Measurements from ENCODE around the gene SOX13. TPM values are rescaled to one million over a fixed set of nuclear protein-coding genes. Genes with fewer than 3 reads are reported as not detected.

The SOX13 gene
- total RNA-seq, 1 experiment from 2014 or later, result 171 TPM

DNA sequence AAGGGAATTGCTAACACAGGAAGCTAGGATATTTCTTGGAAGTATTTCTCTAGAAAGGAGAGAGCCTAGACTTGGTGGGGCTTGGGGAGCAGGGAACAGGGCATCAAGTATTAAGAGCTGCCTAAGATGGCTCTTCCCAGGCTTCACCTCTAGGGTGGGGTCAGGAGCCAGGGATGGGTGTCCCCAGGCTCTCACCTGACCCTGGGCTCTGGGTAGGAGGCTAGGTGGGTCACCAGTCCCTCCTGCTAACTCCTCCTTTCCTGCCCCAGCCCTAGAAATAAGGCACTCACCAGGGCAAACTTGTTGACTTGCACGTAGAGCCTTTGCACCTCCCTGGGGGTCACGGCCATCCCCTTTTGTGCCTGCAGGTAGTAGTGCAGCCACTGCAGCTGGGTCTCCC is 63.9 kb downstream of the SOX13 start:
- POLR2A ChIA-PET, result interaction anchor here (0.5 to 1.5 kb wide), 2 partner anchors 15 to 117 kb away, joined by 4 read pairs; partner anchors contain the start of gene ETNK2

DNA sequence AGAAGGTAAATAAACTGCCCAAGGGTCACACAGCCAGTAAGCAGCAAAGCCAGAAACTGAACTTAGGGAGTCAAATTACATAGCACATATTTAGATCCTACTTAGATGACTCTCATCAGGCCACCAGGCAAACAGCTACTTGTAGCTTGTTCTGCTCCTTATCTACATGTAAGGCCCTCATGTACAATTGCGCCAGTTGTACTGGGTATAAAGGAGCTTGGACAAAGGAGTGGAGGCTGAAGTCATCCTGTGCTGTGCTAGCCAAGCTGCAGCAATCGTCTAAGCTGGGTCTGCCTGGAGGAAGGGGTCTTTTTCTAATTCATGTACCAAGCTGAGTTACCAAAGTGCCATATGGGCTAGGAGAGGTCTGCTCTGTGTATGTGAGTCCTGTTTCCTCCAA is 66.2 kb downstream of the SOX13 start:
- H3K4me1 Mint-ChIP-seq, result 0 out of 2 replicates have a peak, but pooled peaks cover 2% of the 10 kb centered on the region
- CTCF ChIA-PET, result interaction anchor here (0.5 to 1.8 kb wide), 4 partner anchors 9 to 278 kb away, joined by 3 to 13 read pairs (median 6); no protein-coding TSS in a partner anchor
- no peak for TF ChIP-seq NFYB (CRISPR knock-in tag; conservative IDR thresholded peaks at IDR 0.05; ENCODE audit: low read depth)
- no peak for TF ChIP-seq FOXK1 (CRISPR knock-in tag; IDR thresholded peaks at IDR 0.05)
- no peak for TF ChIP-seq TP53 (CRISPR knock-in tag; IDR thresholded peaks at IDR 0.05)
- TF ChIP-seq, protein P1, sequence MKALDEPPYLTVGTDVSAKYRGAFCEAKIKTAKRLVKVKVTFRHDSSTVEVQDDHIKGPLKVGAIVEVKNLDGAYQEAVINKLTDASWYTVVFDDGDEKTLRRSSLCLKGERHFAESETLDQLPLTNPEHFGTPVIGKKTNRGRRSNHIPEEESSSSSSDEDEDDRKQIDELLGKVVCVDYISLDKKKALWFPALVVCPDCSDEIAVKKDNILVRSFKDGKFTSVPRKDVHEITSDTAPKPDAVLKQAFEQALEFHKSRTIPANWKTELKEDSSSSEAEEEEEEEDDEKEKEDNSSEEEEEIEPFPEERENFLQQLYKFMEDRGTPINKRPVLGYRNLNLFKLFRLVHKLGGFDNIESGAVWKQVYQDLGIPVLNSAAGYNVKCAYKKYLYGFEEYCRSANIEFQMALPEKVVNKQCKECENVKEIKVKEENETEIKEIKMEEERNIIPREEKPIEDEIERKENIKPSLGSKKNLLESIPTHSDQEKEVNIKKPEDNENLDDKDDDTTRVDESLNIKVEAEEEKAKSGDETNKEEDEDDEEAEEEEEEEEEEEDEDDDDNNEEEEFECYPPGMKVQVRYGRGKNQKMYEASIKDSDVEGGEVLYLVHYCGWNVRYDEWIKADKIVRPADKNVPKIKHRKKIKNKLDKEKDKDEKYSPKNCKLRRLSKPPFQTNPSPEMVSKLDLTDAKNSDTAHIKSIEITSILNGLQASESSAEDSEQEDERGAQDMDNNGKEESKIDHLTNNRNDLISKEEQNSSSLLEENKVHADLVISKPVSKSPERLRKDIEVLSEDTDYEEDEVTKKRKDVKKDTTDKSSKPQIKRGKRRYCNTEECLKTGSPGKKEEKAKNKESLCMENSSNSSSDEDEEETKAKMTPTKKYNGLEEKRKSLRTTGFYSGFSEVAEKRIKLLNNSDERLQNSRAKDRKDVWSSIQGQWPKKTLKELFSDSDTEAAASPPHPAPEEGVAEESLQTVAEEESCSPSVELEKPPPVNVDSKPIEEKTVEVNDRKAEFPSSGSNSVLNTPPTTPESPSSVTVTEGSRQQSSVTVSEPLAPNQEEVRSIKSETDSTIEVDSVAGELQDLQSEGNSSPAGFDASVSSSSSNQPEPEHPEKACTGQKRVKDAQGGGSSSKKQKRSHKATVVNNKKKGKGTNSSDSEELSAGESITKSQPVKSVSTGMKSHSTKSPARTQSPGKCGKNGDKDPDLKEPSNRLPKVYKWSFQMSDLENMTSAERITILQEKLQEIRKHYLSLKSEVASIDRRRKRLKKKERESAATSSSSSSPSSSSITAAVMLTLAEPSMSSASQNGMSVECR (CRISPR knock-in tag; IDR thresholded peaks at IDR 0.05; ENCODE audit: borderline replicate concordance), result no peak
- no peak for TF ChIP-seq ZNF232 (CRISPR knock-in tag; IDR thresholded peaks at IDR 0.05)
- TF ChIP-seq RORB (CRISPR knock-in tag; IDR thresholded peaks at IDR 0.05), result no peak
- TF ChIP-seq, protein P2, sequence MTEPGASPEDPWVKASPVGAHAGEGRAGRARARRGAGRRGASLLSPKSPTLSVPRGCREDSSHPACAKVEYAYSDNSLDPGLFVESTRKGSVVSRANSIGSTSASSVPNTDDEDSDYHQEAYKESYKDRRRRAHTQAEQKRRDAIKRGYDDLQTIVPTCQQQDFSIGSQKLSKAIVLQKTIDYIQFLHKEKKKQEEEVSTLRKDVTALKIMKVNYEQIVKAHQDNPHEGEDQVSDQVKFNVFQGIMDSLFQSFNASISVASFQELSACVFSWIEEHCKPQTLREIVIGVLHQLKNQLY (CRISPR knock-in tag; IDR thresholded peaks at IDR 0.05), result no peak
- TF ChIP-seq, protein P3, sequence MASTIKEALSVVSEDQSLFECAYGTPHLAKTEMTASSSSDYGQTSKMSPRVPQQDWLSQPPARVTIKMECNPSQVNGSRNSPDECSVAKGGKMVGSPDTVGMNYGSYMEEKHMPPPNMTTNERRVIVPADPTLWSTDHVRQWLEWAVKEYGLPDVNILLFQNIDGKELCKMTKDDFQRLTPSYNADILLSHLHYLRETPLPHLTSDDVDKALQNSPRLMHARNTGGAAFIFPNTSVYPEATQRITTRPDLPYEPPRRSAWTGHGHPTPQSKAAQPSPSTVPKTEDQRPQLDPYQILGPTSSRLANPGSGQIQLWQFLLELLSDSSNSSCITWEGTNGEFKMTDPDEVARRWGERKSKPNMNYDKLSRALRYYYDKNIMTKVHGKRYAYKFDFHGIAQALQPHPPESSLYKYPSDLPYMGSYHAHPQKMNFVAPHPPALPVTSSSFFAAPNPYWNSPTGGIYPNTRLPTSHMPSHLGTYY (CRISPR knock-in tag; IDR thresholded peaks at IDR 0.05), result no peak
- no peak for TF ChIP-seq ZNF416 (CRISPR knock-in tag; IDR thresholded peaks at IDR 0.05)
- TF ChIP-seq, protein P4, sequence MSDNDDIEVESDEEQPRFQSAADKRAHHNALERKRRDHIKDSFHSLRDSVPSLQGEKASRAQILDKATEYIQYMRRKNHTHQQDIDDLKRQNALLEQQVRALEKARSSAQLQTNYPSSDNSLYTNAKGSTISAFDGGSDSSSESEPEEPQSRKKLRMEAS (CRISPR knock-in tag; IDR thresholded peaks at IDR 0.05), result no peak
- TF ChIP-seq, protein P5, sequence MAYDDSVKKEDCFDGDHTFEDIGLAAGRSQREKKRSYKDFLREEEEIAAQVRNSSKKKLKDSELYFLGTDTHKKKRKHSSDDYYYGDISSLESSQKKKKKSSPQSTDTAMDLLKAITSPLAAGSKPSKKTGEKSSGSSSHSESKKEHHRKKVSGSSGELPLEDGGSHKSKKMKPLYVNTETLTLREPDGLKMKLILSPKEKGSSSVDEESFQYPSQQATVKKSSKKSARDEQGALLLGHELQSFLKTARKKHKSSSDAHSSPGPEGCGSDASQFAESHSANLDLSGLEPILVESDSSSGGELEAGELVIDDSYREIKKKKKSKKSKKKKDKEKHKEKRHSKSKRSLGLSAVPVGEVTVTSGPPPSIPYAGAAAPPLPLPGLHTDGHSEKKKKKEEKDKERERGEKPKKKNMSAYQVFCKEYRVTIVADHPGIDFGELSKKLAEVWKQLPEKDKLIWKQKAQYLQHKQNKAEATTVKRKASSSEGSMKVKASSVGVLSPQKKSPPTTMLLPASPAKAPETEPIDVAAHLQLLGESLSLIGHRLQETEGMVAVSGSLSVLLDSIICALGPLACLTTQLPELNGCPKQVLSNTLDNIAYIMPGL (CRISPR knock-in tag; IDR thresholded peaks at IDR 0.05), result no peak
- no peak for TF ChIP-seq CBFB (CRISPR knock-in tag; IDR thresholded peaks at IDR 0.05; ENCODE audit: low read depth)
- TF ChIP-seq ZBTB21 (CRISPR knock-in tag; IDR thresholded peaks at IDR 0.05; ENCODE audit: borderline replicate concordance), result no peak
- TF ChIP-seq SP1 (CRISPR knock-in tag; conservative IDR thresholded peaks at IDR 0.05), result no peak

More for the DNA sequence above, 63.9 kb downstream of the SOX13 start:
- no peak overlapping the region for H3K27ac Mint-ChIP-seq
- TF ChIP-seq, protein P6, sequence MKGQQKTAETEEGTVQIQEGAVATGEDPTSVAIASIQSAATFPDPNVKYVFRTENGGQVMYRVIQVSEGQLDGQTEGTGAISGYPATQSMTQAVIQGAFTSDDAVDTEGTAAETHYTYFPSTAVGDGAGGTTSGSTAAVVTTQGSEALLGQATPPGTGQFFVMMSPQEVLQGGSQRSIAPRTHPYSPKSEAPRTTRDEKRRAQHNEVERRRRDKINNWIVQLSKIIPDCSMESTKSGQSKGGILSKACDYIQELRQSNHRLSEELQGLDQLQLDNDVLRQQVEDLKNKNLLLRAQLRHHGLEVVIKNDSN (CRISPR knock-in tag; IDR thresholded peaks at IDR 0.05), result no peak
- TF ChIP-seq JAZF1 (CRISPR knock-in tag; IDR thresholded peaks at IDR 0.05), result no peak
- TF ChIP-seq, protein P7, sequence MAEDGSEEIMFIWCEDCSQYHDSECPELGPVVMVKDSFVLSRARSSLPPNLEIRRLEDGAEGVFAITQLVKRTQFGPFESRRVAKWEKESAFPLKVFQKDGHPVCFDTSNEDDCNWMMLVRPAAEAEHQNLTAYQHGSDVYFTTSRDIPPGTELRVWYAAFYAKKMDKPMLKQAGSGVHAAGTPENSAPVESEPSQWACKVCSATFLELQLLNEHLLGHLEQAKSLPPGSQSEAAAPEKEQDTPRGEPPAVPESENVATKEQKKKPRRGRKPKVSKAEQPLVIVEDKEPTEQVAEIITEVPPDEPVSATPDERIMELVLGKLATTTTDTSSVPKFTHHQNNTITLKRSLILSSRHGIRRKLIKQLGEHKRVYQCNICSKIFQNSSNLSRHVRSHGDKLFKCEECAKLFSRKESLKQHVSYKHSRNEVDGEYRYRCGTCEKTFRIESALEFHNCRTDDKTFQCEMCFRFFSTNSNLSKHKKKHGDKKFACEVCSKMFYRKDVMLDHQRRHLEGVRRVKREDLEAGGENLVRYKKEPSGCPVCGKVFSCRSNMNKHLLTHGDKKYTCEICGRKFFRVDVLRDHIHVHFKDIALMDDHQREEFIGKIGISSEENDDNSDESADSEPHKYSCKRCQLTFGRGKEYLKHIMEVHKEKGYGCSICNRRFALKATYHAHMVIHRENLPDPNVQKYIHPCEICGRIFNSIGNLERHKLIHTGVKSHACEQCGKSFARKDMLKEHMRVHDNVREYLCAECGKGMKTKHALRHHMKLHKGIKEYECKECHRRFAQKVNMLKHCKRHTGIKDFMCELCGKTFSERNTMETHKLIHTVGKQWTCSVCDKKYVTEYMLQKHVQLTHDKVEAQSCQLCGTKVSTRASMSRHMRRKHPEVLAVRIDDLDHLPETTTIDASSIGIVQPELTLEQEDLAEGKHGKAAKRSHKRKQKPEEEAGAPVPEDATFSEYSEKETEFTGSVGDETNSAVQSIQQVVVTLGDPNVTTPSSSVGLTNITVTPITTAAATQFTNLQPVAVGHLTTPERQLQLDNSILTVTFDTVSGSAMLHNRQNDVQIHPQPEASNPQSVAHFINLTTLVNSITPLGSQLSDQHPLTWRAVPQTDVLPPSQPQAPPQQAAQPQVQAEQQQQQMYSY (CRISPR knock-in tag; IDR thresholded peaks at IDR 0.05), result no peak
- no peak for TF ChIP-seq ZNF232 (CRISPR knock-in tag; IDR thresholded peaks at IDR 0.05)
- TF ChIP-seq ZNF396 (CRISPR knock-in tag; IDR thresholded peaks at IDR 0.05; ENCODE audit: borderline replicate concordance), result no peak
- TF ChIP-seq PRRX2 (CRISPR knock-in tag; IDR thresholded peaks at IDR 0.05), result no peak
- TF ChIP-seq, protein P8, sequence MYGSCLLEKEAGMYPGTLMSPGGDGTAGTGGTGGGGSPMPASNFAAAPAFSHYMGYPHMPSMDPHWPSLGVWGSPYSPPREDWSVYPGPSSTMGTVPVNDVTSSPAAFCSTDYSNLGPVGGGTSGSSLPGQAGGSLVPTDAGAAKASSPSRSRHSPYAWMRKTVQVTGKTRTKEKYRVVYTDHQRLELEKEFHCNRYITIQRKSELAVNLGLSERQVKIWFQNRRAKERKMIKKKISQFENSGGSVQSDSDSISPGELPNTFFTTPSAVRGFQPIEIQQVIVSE (CRISPR knock-in tag; IDR thresholded peaks at IDR 0.05; ENCODE audit: borderline replicate concordance), result no peak
- H3K27me3 Mint-ChIP-seq (ENCODE audit: low read depth), result peaks cover 9% of the 10 kb centered on the region
- no peak overlapping the region for H3K4me3 Mint-ChIP-seq
- no peaks in the 10 kb centered on the region for H3K4me1 Mint-ChIP-seq
- H3K9me3 Mint-ChIP-seq, result no peaks in the 10 kb centered on the region
- ATAC-seq (peak; percentile 59), DNase-seq (ENCODE audit: low spot score) (no peak)
- H3K36me3 Mint-ChIP-seq, result peaks cover 9% of the 10 kb centered on the region
- CTCF ChIA-PET, result interaction anchor here (0.5 to 3.0 kb wide), 8 partner anchors 8 to 354 kb away, joined by 3 to 20 read pairs (median 4); partner anchors contain the start of gene ETNK2

More for the DNA sequence above, 66.2 kb downstream of the SOX13 start:
- no peak for DNase-seq (ENCODE audit: low spot score)
- Mint-ChIP-seq H3K9me3 (no peaks in the 10 kb centered on the region), H3K36me3 (peaks cover 4% of the 10 kb centered on the region; the same call in 1 of the 2 replicates), H3K27ac (no peak overlapping the region), H3K4me3 (no peak overlapping the region), H3K27me3 (ENCODE audit: low read depth) (peaks cover 11% of the 10 kb centered on the region)
- POLR2A ChIA-PET, result interaction anchor here (1.0 kb wide), 1 partner anchor 10 kb away, joined by 4 read pairs; no protein-coding TSS in a partner anchor
- ATAC-seq, result no peak

Data from WTC11 (cell line).